T-helper 9 cell (primary cell): ENCODE results near the gene DLK1.

Experiments
- DNase-seq: peaks from one replicate; pipeline ENCODE4 v3.0.0-alpha.2; 2020

Gene DLK1

GRCh38 chr14:100734031-100734990 lies 7.6 kb downstream of the DLK1 start:
- DNase-seq, result no peak

DNA sequence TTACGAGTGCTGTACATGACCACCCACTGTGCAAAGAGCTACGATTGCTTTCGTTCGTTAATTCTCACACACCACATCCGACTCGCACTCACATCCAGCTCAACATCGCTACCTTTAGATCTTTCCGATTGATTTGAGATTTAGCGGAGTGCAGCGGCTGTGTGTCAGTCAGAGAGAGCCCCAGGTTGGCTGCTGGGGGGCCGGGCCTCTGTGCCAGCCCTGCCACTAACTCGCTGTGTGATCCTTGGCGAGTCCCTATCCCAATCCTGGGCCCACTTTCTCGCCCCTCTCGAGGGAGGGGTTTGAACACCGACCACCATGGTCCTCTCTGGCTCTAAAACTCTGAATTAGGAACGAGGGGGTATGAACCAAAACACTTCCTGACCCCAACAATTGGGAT lies 8.6 kb downstream of the DLK1 start:
- DNase-seq, result no peak

GRCh38 chr14:100736269-100737180 lies 9.8 kb downstream of the DLK1 start:
- no peak for DNase-seq

DNA sequence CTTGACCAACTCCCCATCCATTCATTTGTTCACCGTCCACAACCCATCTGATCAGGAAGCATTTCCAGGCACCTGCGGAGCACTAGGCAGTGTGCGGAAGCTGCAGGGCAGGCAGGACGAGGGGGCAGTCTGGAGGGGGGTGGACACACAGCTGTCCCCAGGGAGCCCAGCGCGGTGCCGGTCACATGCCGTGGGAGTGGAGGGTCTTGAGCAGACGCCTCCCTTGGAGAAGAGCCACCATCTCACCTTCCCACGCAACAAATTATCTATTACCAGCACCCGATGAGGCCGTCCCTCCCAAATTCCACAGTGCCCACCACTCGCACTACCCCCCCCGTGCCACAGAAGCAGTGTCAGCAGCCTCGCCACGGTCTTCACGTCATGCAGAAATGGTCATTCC lies 10.8 kb downstream of the DLK1 start:
- no peak for DNase-seq

- no peak for DNase-seq
These were observed 11.6 kb downstream of the DLK1 start for GRCh38 chr14:100738269-100738691.

DNA sequence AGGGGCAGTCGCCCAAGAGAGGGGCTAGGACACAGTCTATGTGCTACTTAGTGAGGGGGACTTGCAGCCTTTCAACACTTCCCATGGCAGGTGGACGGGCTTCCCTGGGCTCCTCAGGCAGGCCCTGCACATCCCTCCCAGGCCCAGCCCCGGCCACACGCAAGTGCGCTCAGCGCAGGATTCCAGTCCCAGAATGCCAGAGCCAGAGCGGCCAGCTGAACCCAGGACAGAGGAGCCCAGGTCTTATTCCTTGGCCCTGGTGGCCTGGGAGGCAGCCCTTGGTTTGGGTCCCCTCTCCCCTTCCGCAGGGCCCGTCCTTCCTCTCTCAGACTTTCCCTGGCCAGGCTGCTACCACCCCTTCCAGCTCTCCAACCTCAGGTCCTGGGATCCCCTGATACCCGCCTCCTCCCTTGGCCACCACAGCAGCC lies 12.0 kb downstream of the DLK1 start:
- no peak for DNase-seq

DNA sequence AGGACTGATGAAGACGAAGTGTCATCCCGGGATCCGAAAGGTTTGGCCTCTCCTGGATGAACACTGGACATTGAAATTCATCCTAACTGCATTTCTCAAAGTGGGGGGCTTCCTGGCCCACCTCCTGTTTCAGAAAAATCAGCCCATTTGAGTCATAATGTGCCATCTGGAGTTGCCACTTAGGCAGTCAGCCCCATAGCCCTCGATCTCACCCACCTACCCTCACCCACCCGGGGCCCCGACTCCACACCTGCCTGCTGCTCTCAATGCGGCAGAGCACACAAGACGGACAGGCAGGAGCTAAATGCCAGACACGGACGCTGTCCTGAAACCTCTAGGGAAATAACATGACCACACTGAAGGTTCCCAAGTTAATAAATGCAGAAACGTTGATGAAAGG lies 12.6 kb downstream of the DLK1 start:
- DNase-seq, result no peak

- DNase-seq, result no peak
These were observed 13.6 kb downstream of the DLK1 start for GRCh38 chr14:100740196-100740825.

- DNase-seq, result no peak
These were observed 14.2 kb downstream of the DLK1 start for GRCh38 chr14:100740929-100741328.

GRCh38 chr14:100741966-100742365 lies 15.3 kb downstream of the DLK1 start:
- no peak for DNase-seq

DNA sequence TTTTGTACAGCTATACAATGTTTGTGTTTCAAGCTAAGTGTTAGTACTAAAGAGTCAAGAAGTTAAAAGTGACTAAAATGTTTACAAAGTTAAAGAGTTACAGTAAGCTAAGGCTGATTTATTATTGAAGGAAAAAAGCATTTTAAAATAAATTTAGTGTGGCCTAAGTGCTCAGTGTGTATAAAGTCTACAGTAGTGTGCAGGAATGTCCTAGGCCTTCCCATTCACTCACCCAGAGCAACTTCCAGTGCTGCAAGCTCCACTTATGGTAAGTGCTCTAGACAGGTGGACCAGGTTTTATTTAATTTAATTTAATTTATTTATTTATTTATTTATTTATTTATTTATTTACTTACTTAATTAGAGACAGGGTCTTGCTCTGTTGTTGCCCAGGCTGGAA lies 19.6 kb downstream of the DLK1 start:
- no peak for DNase-seq

DNA sequence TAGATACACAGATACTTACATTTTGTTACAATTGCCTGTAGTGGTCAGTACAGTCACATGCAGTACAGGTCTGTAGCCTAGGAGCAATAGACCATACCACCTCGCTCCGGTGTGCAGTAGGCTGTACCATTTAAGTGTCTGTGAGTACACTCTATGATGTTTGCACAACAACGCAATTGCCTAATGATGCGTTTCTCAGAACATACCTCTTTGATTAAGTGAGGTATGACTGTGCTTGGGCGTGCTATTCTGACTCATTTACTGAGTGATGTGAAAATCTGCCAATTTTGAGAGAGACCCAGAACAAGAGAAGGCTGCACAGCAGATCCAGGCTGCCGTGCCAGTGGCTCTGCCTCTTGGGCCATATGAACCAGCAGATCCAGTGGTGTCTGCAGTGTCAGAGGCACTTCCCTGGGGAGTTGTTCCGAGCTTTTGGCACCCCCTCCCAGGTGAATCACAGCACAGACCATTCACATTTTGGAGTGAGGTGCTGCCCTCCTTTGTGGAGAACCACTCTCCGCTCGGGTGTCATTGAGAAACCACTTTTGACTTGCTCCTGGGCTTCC lies 20.4 kb downstream of the DLK1 start:
- DNase-seq, result no peak

- DNase-seq, result no peak
These were observed 21.0 kb downstream of the DLK1 start for GRCh38 chr14:100747736-100748135.

- DNase-seq, result no peak
These were observed 21.7 kb downstream of the DLK1 start for GRCh38 chr14:100748403-100748802.

DNA sequence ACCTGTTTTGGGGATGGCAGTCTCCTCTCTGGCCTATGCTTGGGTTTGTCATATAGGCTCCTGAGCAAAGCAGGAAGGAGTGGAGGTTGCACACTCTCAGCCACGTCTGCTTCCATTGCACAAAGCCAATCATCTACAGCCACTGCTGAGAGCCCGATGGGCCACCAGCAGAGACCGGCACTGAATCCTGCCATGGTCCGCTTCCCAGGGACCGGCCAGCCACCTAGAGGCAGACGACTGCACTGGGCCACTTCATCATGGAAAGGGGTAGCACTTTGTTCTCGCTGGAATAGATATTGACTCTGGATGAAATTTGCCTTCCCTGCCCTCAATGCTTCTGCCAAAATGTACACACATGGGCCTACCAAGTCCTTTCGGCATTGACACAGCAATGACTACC lies 22.3 kb downstream of the DLK1 start:
- DNase-seq, result no peak

DNA sequence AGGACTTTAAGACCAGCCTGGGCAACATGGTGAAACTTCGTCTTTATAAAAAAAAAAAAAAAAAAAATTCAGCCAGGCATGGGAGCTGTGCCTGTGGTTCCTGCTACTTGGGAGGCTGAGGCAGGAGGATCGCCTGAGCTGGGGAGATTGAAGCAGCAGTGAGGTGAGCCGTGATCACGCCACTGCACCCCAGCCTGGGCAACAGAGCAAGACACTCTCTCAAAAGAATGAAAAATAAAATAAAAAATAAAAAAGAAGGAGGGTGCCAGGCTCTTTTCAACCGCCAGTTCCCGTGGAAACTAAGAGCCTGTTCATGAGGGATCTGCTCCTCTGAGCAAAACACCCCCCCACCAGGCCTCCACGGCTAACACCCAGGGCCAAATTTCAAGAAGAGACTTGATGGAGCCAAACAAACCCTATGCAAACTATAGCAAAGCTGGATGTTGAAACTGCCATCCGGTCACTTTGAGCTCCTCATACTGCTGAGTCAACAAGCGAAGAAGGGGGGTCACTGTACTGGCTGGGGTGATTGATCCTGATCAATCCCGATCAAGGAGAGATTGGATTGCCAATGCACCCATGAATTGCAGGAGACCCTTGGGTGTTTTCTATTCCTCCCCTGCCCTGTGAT lies 23.4 kb downstream of the DLK1 start:
- DNase-seq, result no peak

DNA sequence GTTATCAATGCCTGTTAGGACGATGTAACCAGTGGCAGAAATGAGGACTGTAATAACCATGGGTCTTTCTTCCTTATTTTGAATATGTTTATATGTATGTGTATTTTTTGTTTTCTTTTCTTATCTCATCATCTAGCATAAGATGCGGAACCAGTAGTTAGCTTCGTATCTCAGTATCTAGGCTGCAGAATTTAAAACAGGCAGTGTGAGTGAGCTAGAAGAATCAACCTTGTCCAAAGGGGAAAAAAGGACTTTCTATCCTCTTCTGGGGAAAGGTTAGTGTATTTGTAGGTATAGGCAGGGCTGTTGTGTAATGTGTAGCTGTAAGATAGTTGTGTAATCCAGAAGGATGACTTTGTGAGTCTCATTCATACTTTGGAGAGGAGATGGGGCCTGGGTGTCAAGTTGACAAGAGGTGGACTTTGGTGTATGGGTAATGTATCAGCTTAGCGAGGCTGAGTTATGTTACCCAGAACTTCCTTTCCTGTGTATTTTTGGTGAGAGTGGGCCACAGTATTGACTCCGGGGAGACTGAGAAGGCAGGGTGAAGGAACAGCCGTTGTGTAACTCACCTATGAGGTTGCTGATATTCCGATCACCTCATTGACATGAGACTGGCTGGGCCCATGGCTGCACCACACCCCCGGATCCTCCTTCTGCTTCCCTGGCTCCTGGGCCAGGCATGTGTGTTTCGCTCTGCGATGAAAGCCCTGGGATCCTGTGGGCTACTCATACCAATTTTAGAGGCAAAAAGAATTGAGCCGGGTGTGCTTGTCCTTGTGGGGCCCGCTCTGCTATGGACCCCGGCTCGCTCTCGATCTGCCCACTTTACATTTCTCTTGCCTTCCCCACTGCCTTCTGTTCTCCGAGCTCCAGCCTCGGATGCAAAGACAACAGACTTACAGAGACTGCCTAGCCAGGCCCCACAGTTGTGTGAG lies 24.3 kb downstream of the DLK1 start:
- DNase-seq, result no peak

DNA sequence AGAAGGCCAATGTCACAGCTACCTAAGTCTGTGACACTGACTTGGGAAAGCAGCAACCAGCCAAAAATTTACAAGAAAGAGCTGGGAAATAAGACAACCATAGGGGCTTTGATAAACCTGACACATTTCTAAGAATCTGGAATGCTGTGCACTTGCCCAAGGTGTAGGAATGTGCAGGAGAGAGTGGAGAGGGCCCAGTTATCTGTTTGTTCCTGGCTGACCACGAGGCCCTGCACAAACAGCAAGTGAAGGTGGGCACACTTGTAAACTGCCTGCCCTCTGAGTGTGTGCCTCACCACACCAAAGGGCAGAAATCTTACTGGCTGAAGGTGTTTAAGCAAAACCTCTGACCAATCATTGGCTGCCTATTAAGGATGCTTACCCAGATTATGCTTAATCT lies 27.3 kb downstream of the DLK1 start:
- no peak for DNase-seq

GRCh38 chr14:100755649-100756048 lies 29.0 kb downstream of the DLK1 start:
- DNase-seq, result no peak

DNA sequence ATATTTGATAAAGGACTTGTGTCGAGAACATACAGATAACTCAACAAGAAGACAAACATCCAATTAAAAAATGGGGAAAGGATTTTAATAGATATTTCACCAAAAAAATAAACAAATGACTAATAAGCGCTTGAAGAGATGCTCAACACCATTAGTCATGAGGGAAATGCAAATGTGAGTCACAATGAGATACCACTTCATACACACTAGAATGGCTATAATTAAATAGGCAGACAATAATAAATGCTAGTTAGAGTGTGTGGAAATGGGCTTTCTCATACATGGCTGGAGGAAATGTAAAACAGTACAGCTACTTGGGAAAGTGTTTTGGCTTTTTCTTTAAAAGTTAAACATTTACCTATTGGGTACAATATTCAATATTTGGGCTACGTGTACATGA lies 34.8 kb downstream of the DLK1 start:
- no peak for DNase-seq

GRCh38 chr14:100762089-100762515 lies 35.4 kb downstream of the DLK1 start:
- DNase-seq, result no peak
